ENCODE data around the gene FHIT. TPM values are rescaled to one million over a fixed set of nuclear protein-coding genes. Genes with fewer than 3 reads are reported as not detected.

The FHIT gene
- total RNA-seq, 4 donors from 2014 or later, result 4.4 to 10.6 (median 8.4) TPM

GRCh38 chr3:61094608-61095007 is 156.6 kb downstream of the FHIT start:
- TF ChIP-seq CTCF (IDR thresholded peaks at IDR 0.05; ENCODE audit: low read depth), result no peak

GRCh38 chr3:61093364-61093763 is 157.9 kb downstream of the FHIT start:
- no peak for TF ChIP-seq CTCF (IDR thresholded peaks at IDR 0.05; ENCODE audit: low read depth)

GRCh38 chr3:61092870-61093269 is 158.4 kb downstream of the FHIT start:
- no peak for TF ChIP-seq CTCF (IDR thresholded peaks at IDR 0.05; ENCODE audit: low read depth)

- no peak for TF ChIP-seq CTCF (IDR thresholded peaks at IDR 0.05; ENCODE audit: low read depth)
Measured at GRCh38 chr3:61090389-61091169, 160.7 kb downstream of the FHIT start.

GRCh38 chr3:61087465-61087864 is 163.8 kb downstream of the FHIT start:
- no peak for TF ChIP-seq CTCF (IDR thresholded peaks at IDR 0.05; ENCODE audit: low read depth)

- TF ChIP-seq CTCF (IDR thresholded peaks at IDR 0.05; ENCODE audit: low read depth), result no peak
Measured at GRCh38 chr3:61081554-61081953, 169.7 kb downstream of the FHIT start.

GRCh38 chr3:61080737-61081445 is 170.4 kb downstream of the FHIT start:
- no peak for TF ChIP-seq CTCF (IDR thresholded peaks at IDR 0.05; ENCODE audit: low read depth)

Measured in subcutaneous adipose tissue (tissue), 4 donors.